Neuronal stem cell (in vitro differentiated cells): Measurements from ENCODE around the gene FGFR4.

ENCODE experiments used
- DNase-seq: peaks from one replicate; pipeline ENCODE4 v3.0.0-alpha.2; 2013; ENCODE audit warnings: low spot score
- H2AFZ ChIP-seq: one replicate; pipeline ENCODE4 v1.6.1; 2013; ENCODE audit warnings: mild to moderate bottlenecking, low read length, inconsistent platforms
- H2AK5ac ChIP-seq: 2 replicates; pipeline ENCODE4 v1.6.1; 2013; ENCODE audit warnings: low read depth, mild to moderate bottlenecking, inconsistent platforms, low read length, moderate library complexity, mixed read lengths
- H2BK120ac ChIP-seq: 2 replicates; pipeline ENCODE4 v1.6.1; 2013; ENCODE audit warnings: low read depth, mild to moderate bottlenecking, inconsistent platforms, low read length, moderate library complexity, mixed read lengths
- H2BK12ac ChIP-seq: one replicate; pipeline ENCODE4 v1.6.1; 2013; ENCODE audit warnings: low read length, inconsistent platforms
- H2BK15ac ChIP-seq: 2 replicates; pipeline ENCODE4 v1.6.1; 2013; ENCODE audit warnings: mild to moderate bottlenecking, low read length, inconsistent platforms, mixed read lengths
- H2BK5ac ChIP-seq: one replicate; pipeline ENCODE4 v1.6.1; 2013; ENCODE audit warnings: inconsistent platforms, mild to moderate bottlenecking, low read length, moderate library complexity
- H3K14ac ChIP-seq: one replicate; pipeline ENCODE4 v1.6.1; 2013; ENCODE audit warnings: low read length, inconsistent platforms
- H3K18ac ChIP-seq: 2 replicates; pipeline ENCODE4 v1.6.1; 2013; ENCODE audit warnings: low read length, inconsistent platforms
- H3K23ac ChIP-seq: 2 replicates; pipeline ENCODE4 v1.6.1; 2013; ENCODE audit warnings: low read depth, mild to moderate bottlenecking, mixed read lengths, low read length, inconsistent platforms; ENCODE audit not compliant: poor library complexity
- H3K27ac ChIP-seq: replicated peaks from 3 replicates; pipeline ENCODE4 v1.5.1; 2013; ENCODE audit warnings: low read length, inconsistent platforms
- H3K27me3 ChIP-seq, 3 experiments: 2 replicates each; pipeline ENCODE4 v1.6.1; 2013; ENCODE audit warnings: low read length in 3 of 3, mild to moderate bottlenecking in 2 of 3, inconsistent platforms in 1 of 3, low read depth in 1 of 3, mixed read lengths in 1 of 3, moderate library complexity in 1 of 3; ENCODE audit not compliant: control insufficient read depth in 3 of 3, insufficient read depth in 3 of 3
- H3K36me3 ChIP-seq, 2 donors: replicated peaks in 1 of 2; 2 replicates each; pipeline ENCODE4 v1.6.1; 2013; ENCODE audit warnings: low read length in 2 of 2; ENCODE audit not compliant: control insufficient read depth in 2 of 2, insufficient read depth in 2 of 2
- H3K4ac ChIP-seq: 2 replicates; pipeline ENCODE4 v1.6.1; 2013; ENCODE audit warnings: inconsistent platforms, mild to moderate bottlenecking, low read length, moderate library complexity
- H3K4me1 ChIP-seq, 2 donors: 1 replicate in 1 of 2; 2 replicates in 1 of 2; pipeline ENCODE4 v1.6.1; 2013; ENCODE audit warnings: low read length in 2 of 2, low read depth in 1 of 2; ENCODE audit not compliant: control insufficient read depth in 2 of 2, insufficient read depth in 1 of 2
- H3K4me2 ChIP-seq: one replicate; pipeline ENCODE4 v1.6.1; 2013; ENCODE audit warnings: mild to moderate bottlenecking, low read length, inconsistent platforms; ENCODE audit not compliant: insufficient read depth, poor library complexity, severe bottlenecking
- H3K4me3 ChIP-seq, 2 donors: 2 replicates each; pipeline ENCODE4 v1.5.1; 2013; ENCODE audit warnings: low read length in 2 of 2, mild to moderate bottlenecking in 2 of 2, inconsistent platforms in 1 of 2, moderate library complexity in 1 of 2
- H3K79me1 ChIP-seq: one replicate; pipeline ENCODE4 v1.6.1; 2013; ENCODE audit warnings: low read depth, mild to moderate bottlenecking, inconsistent platforms, low read length, moderate library complexity
- H3K9ac ChIP-seq: one replicate; pipeline ENCODE4 v1.6.1; 2013; ENCODE audit warnings: mild to moderate bottlenecking, low read depth, low read length, inconsistent platforms; ENCODE audit not compliant: poor library complexity
- H3K9me3 ChIP-seq, 2 donors: replicated peaks in 1 of 2; 2 replicates each; pipeline versions ENCODE3 to v1.6.1; 2013; ENCODE audit warnings: low read length in 2 of 2, mild to moderate bottlenecking in 2 of 2, inconsistent platforms in 1 of 2, low read depth in 1 of 2, mixed read lengths in 1 of 2, moderate library complexity in 1 of 2; ENCODE audit not compliant: control insufficient read depth in 2 of 2, insufficient read depth in 1 of 2
- H4K8ac ChIP-seq: one replicate; pipeline ENCODE4 v1.6.1; 2013; ENCODE audit warnings: low read depth, mild to moderate bottlenecking, inconsistent platforms, low read length, moderate library complexity
- H4K91ac ChIP-seq: one replicate; pipeline ENCODE4 v1.6.1; 2013; ENCODE audit warnings: low read length, low read depth, mild to moderate bottlenecking, inconsistent platforms; ENCODE audit not compliant: poor library complexity
- WGBS, 2 donors: extraction: QIAGEN DNeasy Blood & Tissue Kit; methylation state at CpG; one replicate each; pipeline ENCODE4 v1.1.7; 2013; ENCODE audit warnings: missing lambda C conversion rate in 2 of 2, mixed read lengths in 1 of 2; ENCODE audit not compliant: insufficient read length in 2 of 2, insufficient replicate concordance in 1 of 2; ENCODE audit errors: extremely low coverage in 2 of 2; 5-methylcytosine and 5-hydroxymethylcytosine counted together

Gene FGFR4

DNA sequence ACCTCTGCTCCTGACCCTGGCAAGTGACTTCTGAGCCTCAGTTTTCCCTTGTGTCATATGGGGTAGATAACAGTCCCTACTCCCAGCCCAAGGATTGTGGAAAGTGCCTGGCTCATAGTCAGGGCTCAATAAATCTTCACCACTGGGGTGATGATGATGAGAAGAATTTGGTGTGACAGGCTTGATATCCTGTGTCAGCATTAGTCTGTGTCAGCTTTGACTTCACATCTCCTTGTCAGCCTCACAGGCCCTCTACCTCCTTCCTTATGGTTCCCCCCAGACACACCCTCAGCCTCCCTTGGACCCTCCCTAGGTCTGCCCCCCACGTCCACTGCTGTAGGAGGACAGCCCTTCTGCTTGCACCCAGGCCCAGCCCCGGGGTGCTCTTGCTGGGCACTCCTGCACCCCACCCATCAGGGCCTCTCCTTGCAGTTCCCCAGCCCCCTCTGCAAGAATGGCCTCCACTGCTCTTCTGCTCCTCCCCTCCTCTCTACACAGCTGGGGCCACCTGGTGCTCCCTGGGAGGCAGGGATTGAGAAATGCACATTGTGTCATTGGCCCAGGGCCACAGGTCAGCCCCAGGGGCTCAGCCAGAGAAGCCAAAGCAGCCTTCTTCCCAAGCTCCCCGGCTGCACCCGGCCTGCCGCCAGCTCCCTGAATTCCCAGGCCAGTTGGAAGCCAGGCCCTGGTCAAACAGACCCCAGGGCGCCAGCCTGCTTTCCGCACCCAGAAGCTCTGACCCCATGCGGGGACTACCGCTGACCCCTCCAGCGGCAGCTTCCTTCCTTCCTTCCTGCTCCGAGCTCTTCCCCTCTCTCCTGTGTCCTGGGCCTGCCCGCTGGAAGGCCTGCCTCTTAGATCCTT, 7.7 kb downstream of the FGFR4 start:
- Histone ChIP-seq H3K4me1 (peaks cover 5 to 15% of the 10 kb centered on the region in 2 donors), H2BK5ac (no peak overlapping the region), H2BK120ac (no peak overlapping the region), H4K8ac (no peak overlapping the region), H3K9me3 (no peaks in the 10 kb centered on the region), H3K14ac (peak overlapping the region; percentile 21), H2AK5ac (no peak overlapping the region), H3K4ac (no peak overlapping the region), H3K79me1 (peaks cover 3% of the 10 kb centered on the region), H2BK15ac (no peak overlapping the region), H3K18ac (peak overlapping the region; percentile 21), H3K27ac (peak overlapping the region; percentile 38), H3K27me3 (peaks cover 0 to 52% (median 2%) of the 10 kb centered on the region in 3 experiments), H4K91ac (no peak overlapping the region), H3K23ac (no peak overlapping the region), H2BK12ac (no peak overlapping the region), H3K36me3 (peaks cover 0 to 17% of the 10 kb centered on the region in 2 donors), H2AFZ (peak overlapping the region; percentile 39), H3K9ac (peak overlapping the region; percentile 53), H3K4me2 (no peak overlapping the region), H3K4me3 (no peak overlapping the region)
- WGBS, 2 donors, result no CpG with 5 or more reads among the region's 12 CpGs
- DNase-seq, result no peak

DNA sequence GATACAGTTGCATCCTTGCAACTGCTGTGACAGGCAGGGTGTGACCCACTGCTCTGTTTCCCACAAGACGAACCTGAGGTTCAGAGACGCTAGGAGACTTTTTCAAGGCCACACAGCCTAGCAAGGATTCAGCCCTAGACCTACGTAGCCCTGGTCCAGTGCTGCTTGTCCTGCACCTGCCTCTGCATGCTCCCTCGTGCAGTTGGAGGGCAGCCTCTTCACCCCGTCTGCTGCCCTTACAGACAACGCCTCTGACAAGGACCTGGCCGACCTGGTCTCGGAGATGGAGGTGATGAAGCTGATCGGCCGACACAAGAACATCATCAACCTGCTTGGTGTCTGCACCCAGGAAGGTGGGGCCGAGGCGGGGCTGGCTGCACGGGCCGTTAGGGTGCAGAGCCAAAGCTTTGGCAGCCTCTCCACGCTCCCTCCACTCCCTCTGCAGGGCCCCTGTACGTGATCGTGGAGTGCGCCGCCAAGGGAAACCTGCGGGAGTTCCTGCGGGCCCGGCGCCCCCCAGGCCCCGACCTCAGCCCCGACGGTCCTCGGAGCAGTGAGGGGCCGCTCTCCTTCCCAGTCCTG, 8.5 kb downstream of the FGFR4 start:
- H2AK5ac ChIP-seq, result peak overlapping the region; percentile 88
- H3K4ac ChIP-seq, result no peak overlapping the region
- peak overlapping the region; percentile 38 for H3K27ac ChIP-seq
- H4K8ac ChIP-seq, result no peak overlapping the region
- H3K9me3 ChIP-seq, result no peaks in the 10 kb centered on the region
- H3K9ac ChIP-seq, result peak overlapping the region; percentile 53
- DNase-seq, result no peak
- peak overlapping the region; percentile 61 for H3K18ac ChIP-seq
- no peak overlapping the region for H4K91ac ChIP-seq
- H2BK12ac ChIP-seq, result no peak overlapping the region
- H3K23ac ChIP-seq, result peak overlapping the region; percentile 85
- H3K4me1 ChIP-seq, result peaks cover 5 to 13% of the 10 kb centered on the region in 2 donors
- no CpG with 5 or more reads among the region's 28 CpGs for WGBS, 2 donors
- no peak overlapping the region for H3K4me2 ChIP-seq
- peak overlapping the region; percentile 62 for H2BK15ac ChIP-seq
- H3K79me1 ChIP-seq, result peaks cover 3% of the 10 kb centered on the region
- H3K4me3 ChIP-seq, result no peak overlapping the region
- no peak overlapping the region for H2AFZ ChIP-seq
- peaks cover 0 to 47% (median 0%) of the 10 kb centered on the region in 3 experiments for H3K27me3 ChIP-seq
- peak overlapping the region; percentile 57 for H3K14ac ChIP-seq
- H2BK5ac ChIP-seq, result no peak overlapping the region
- peak overlapping the region; percentile 17 for H2BK120ac ChIP-seq
- H3K36me3 ChIP-seq, result peaks cover 0 to 13% of the 10 kb centered on the region in 2 donors

DNA sequence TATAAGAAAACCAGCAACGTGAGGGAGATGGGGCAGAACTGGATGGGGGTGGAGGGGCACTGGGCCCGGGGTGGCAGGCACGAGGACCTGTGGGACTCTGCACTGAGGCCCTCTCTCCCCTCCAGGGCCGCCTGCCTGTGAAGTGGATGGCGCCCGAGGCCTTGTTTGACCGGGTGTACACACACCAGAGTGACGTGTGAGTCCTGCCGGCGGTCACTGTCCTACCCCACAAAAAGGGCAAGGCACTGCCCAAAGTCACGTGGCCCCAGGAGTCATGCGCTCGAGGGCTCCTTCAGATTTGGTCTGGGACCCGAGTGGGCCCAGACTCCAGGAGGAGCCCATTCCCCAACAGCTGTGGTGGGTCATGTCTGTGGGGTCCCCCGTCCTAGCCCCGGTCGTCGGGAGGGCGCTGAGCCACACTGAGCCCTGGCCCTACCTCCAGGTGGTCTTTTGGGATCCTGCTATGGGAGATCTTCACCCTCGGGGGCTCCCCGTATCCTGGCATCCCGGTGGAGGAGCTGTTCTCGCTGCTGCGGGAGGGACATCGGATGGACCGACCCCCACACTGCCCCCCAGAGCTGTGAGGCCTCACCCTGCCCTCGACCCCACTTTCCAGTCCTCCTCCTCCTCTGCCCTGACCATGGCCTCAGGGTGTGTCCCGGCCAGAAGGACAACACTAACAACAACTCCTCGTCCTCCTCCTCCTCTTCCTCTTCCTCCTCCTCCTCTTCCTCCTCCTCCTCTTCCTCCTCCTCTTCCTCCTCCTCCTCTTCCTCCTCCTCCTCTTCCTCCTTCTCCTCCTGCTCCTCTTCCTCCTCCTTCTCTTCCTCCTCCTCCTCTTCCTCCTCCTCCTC, 9.7 kb downstream of the FGFR4 start:
- Histone ChIP-seq H3K14ac (no peak overlapping the region), H3K18ac (peak overlapping the region; percentile 57), H3K4ac (no peak overlapping the region), H4K8ac (no peak overlapping the region), H4K91ac (no peak overlapping the region), H2BK12ac (no peak overlapping the region), H3K27me3 (peaks cover 0 to 36% (median 0%) of the 10 kb centered on the region in 3 experiments), H3K23ac (peak overlapping the region; percentile 20), H3K9ac (no peak overlapping the region), H2AFZ (no peak overlapping the region), H3K9me3 (no peaks in the 10 kb centered on the region), H3K79me1 (peaks cover 3% of the 10 kb centered on the region), H2BK15ac (no peak overlapping the region), H2AK5ac (peak overlapping the region; percentile 48), H3K4me1 (peaks cover 5 to 13% of the 10 kb centered on the region in 2 donors), H3K36me3 (peaks cover 0 to 9% of the 10 kb centered on the region in 2 donors), H3K27ac (no peak overlapping the region), H3K4me3 (no peak overlapping the region), H3K4me2 (no peak overlapping the region), H2BK5ac (peak overlapping the region; percentile 73), H2BK120ac (no peak overlapping the region)
- WGBS, 2 donors, result no CpG with 5 or more reads among the region's 29 CpGs
- DNase-seq, result no peak
